SH-SY5Y (cell line): ENCODE data around the gene SPATA2.

Experiments used
- GATA2 ChIP-seq: IDR thresholded peaks from 2 replicates; pipeline ENCODE4 v1.6.1; 2011; ENCODE audit warnings: mild to moderate bottlenecking, low read depth, low read length
- GATA3 ChIP-seq: IDR thresholded peaks from 2 replicates; pipeline ENCODE4 v1.6.1; 2011; ENCODE audit warnings: low read depth, mild to moderate bottlenecking, low read length, moderate library complexity

GRCh38 chr20:49951151-49951550, 35.8 kb upstream of the SPATA2 start:
- TF ChIP-seq GATA3 (no peak), GATA2 (no peak)
